Testis (tissue), 3 donors: ENCODE measurements around the gene HELT. TPM values are rescaled to one million over a fixed set of nuclear protein-coding genes. Genes with fewer than 3 reads are reported as not detected.
"Not testable (repeated sequence)": the region's sequence is repeated elsewhere in the genome, so short reads cannot be mapped to it uniquely, and the experiment has no call there.

Source experiments
- DNase-seq: peaks from one replicate; pipeline ENCODE4 v3.0.0-alpha.2; 2019
- H3K27ac ChIP-seq, 2 donors: fragments of 200-600 bp; sonication (generic); one replicate each; pipeline ENCODE4 v1.5.1; 2019
- H3K27me3 ChIP-seq: fragments of 200-600 bp; sonication (generic); one replicate; pipeline ENCODE4 v1.5.1; 2019
- H3K36me3 ChIP-seq: fragments of 200-600 bp; sonication (generic); one replicate; pipeline ENCODE4 v1.5.1; 2017; ENCODE audit warnings: low read depth; ENCODE audit errors: missing control alignments
- H3K4me1 ChIP-seq: fragments of 200-600 bp; sonication (generic); one replicate; pipeline ENCODE4 v1.5.1; 2019
- H3K4me3 ChIP-seq, 2 donors: fragments of 200-600 bp; sonication (generic); one replicate each; pipeline ENCODE4 v1.5.1; 2017 to 2019
- H3K9me3 ChIP-seq: fragments of 200-600 bp; sonication (generic); one replicate; pipeline ENCODE4 v1.5.1; 2017
- CTCF ChIP-seq, 3 experiments: fragments of 450-650 bp in 2 of 3; fragments of 200-600 bp in 1 of 3; sonication (generic) in 1 of 3; IDR thresholded peaks; one replicate each; pipeline ENCODE4 v1.5.1; 2016 to 2019; ENCODE audit warnings: antibody characterized with exemption in 3 of 3, mild to moderate bottlenecking in 2 of 3, moderate library complexity in 1 of 3
- POLR2A ChIP-seq: fragments of 450-650 bp; IDR thresholded peaks from one replicate; pipeline ENCODE4 v1.6.1; 2017; ENCODE audit warnings: antibody characterized with exemption, mild to moderate bottlenecking, moderate library complexity
- WGBS, 2 donors: methylation state at CpG; one replicate each; pipeline ENCODE4 v1.1.5; 2018; 5-methylcytosine and 5-hydroxymethylcytosine counted together
- intact Hi-C: fragments of 100-400 bp; cut with DNase I; formaldehyde crosslinking; loops from one replicate; pipeline ENCODE4 v1.15.1; 2023; ENCODE audit warnings: low total_unique reads
- polyA plus RNA-seq: library from polyadenylated mRNA; stranded (reverse); fragments of 350-450 nt; fragmentation: Illumina TruSeq; extraction: RNeasy Lipid Tissue Mini Kit (QIAGEN cat#74804); gene quantifications from one replicate; pipeline ENCODE4 v1.2.3, GENCODE V29; 2014; ENCODE audit warnings: low read depth, low replicate concordance; ENCODE audit not compliant: insufficient read depth
- total RNA-seq, 2 donors: library from RNA; depleted of rRNA; stranded (reverse); fragments of >200 nt; gene quantifications; one replicate each; pipeline ENCODE4 v1.2.3, GENCODE V29; 2016

The HELT gene
- total and polyA plus RNA-seq, 3 donors from 2014 or later = not detected

- H3K36me3 ChIP-seq = no peaks in the 10 kb centered on the region
- intact Hi-C loops = no loop called here
- H3K4me3 ChIP-seq = no peak overlapping the region
- H3K9me3 ChIP-seq = no peaks in the 10 kb centered on the region
- H3K4me1 ChIP-seq = no peaks in the 10 kb centered on the region
- 88 to 92% methylated on average over 14 to 15 of the region's 15 CpGs for WGBS, 2 donors
- DNase-seq = no peak
- H3K27me3 ChIP-seq = no peaks in the 10 kb centered on the region
- TF ChIP-seq POLR2A = no peak
- TF ChIP-seq CTCF (IDR thresholded peaks at IDR 0.05) = no peak
- no peak overlapping the region for H3K27ac ChIP-seq
Observed at GRCh38 chr4:184992422-184992821, 25.9 kb upstream of the HELT start.

GRCh38 chr4:184993247-184993646 lies 25.0 kb upstream of the HELT start:
- DNase-seq = no peak
- H3K27ac ChIP-seq = no peak overlapping the region
- H3K27me3 ChIP-seq = no peaks in the 10 kb centered on the region
- H3K36me3 ChIP-seq = no peaks in the 10 kb centered on the region
- no peaks in the 10 kb centered on the region for H3K9me3 ChIP-seq
- intact Hi-C loops = no loop called here
- TF ChIP-seq CTCF (IDR thresholded peaks at IDR 0.05) = no peak
- TF ChIP-seq POLR2A = no peak
- no peak overlapping the region for H3K4me3 ChIP-seq
- WGBS, 2 donors = 59 to 70% methylated on average over 3 of the region's 3 CpGs
- no peaks in the 10 kb centered on the region for H3K4me1 ChIP-seq

GRCh38 chr4:184994010-184994622 lies 24.2 kb upstream of the HELT start:
- Histone ChIP-seq H3K4me1 (no peaks in the 10 kb centered on the region), H3K9me3 (no peaks in the 10 kb centered on the region), H3K4me3 (no peak overlapping the region), H3K36me3 (no peaks in the 10 kb centered on the region), H3K27ac (no peak overlapping the region), H3K27me3 (no peaks in the 10 kb centered on the region)
- TF ChIP-seq POLR2A (no peak), CTCF (IDR thresholded peaks at IDR 0.05) (no peak)
- no peak for DNase-seq
- WGBS, 2 donors = 69 to 71% methylated on average over 17 to 18 of the region's 18 CpGs
- intact Hi-C loops = no loop called here

- H3K4me3 ChIP-seq = no peak overlapping the region
- H3K27me3 ChIP-seq = no peaks in the 10 kb centered on the region
- WGBS, 2 donors = 57 to 59% methylated on average over 14 of the region's 14 CpGs
- no peaks in the 10 kb centered on the region for H3K36me3 ChIP-seq
- DNase-seq = no peak
- H3K27ac ChIP-seq = no peak overlapping the region
- no peak for TF ChIP-seq CTCF (IDR thresholded peaks at IDR 0.05)
- no peak for TF ChIP-seq POLR2A
- intact Hi-C loops = no loop called here
- H3K9me3 ChIP-seq = no peaks in the 10 kb centered on the region
- H3K4me1 ChIP-seq = no peaks in the 10 kb centered on the region
Observed at GRCh38 chr4:184994623-184995010, 23.7 kb upstream of the HELT start.

GRCh38 chr4:184997656-184998055 lies 20.6 kb upstream of the HELT start:
- H3K9me3 ChIP-seq, H3K27me3 ChIP-seq, intact Hi-C loops, H3K27ac ChIP-seq, H3K36me3 ChIP-seq, H3K4me3 ChIP-seq, H3K4me1 ChIP-seq, DNase-seq: not testable (repeated sequence)
